Aorta (tissue), 5 donors: Measurements from ENCODE around the gene MYH11. TPM values are rescaled to one million over a fixed set of nuclear protein-coding genes. Genes with fewer than 3 reads are reported as not detected.
A peak's percentile ranks its signal among the peaks of the same experiment; 100 is the strongest.
"Not testable (repeated sequence)": the region's sequence is repeated elsewhere in the genome, so short reads cannot be mapped to it uniquely, and the experiment has no call there.

Experiments
- ATAC-seq: fragments of 200-7000 bp; cut with Tn5 transposase; one replicate; pipeline ENCODE4 v1.9.1; 2022; ENCODE audit warnings: moderate library complexity; ENCODE audit not compliant: low FRiP score
- DNase-seq, 2 donors: peaks; one replicate each; pipeline ENCODE4 v3.0.0-alpha.2; 2020
- H3K27ac ChIP-seq, 2 donors: one replicate each; pipeline ENCODE4 v1.5.1; 2013; ENCODE audit warnings: low read length in 2 of 2, mild to moderate bottlenecking in 2 of 2, moderate library complexity in 2 of 2, control low read depth in 1 of 2, inconsistent platforms in 1 of 2, low read depth in 1 of 2
- H3K27me3 ChIP-seq, 2 donors: one replicate each; pipeline ENCODE4 v1.6.1; 2013; ENCODE audit warnings: control low read depth in 1 of 2, low read length in 1 of 2, mild to moderate bottlenecking in 1 of 2, moderate library complexity in 1 of 2; ENCODE audit not compliant: insufficient read depth in 2 of 2, control insufficient read depth in 1 of 2
- H3K36me3 ChIP-seq, 2 donors: one replicate each; pipeline ENCODE4 v1.6.1; 2013; ENCODE audit warnings: control low read depth in 1 of 2, low read length in 1 of 2, mild to moderate bottlenecking in 1 of 2; ENCODE audit not compliant: insufficient read depth in 2 of 2, control insufficient read depth in 1 of 2
- H3K4me1 ChIP-seq, 2 donors: one replicate each; pipeline ENCODE4 v1.6.1; 2013; ENCODE audit warnings: low read length in 2 of 2, control low read depth in 1 of 2, mild to moderate bottlenecking in 1 of 2, moderate library complexity in 1 of 2; ENCODE audit not compliant: insufficient read depth in 2 of 2, control insufficient read depth in 1 of 2
- H3K4me3 ChIP-seq, 2 donors: one replicate each; pipeline ENCODE4 v1.5.1; 2013; ENCODE audit warnings: low read length in 2 of 2, control low read depth in 1 of 2, mild to moderate bottlenecking in 1 of 2
- H3K9me3 ChIP-seq: one replicate; pipeline ENCODE4 v1.6.1; 2013; ENCODE audit warnings: mild to moderate bottlenecking, low read length; ENCODE audit not compliant: control insufficient read depth
- WGBS, 2 donors: extraction: QIAGEN DNeasy Blood & Tissue Kit; methylation state at CpG; one replicate each; pipeline ENCODE4 v1.1.7; 2013; 5-methylcytosine and 5-hydroxymethylcytosine counted together
- intact Hi-C, 2 donors: fragments of 100-400 bp; cut with DNase I; formaldehyde crosslinking; loops; one replicate each; pipeline versions ENCODE4 v1.14.2 to v1.15.0; 2022
- polyA plus RNA-seq, 2 donors: library from polyadenylated mRNA; stranded (reverse); fragments of 200-250 nt; gene quantifications; one replicate each; pipeline ENCODE4 v1.2.3, GENCODE V29; 2013
- total RNA-seq, 2 donors: library from RNA; stranded (reverse); fragmentation: NEBNext Ultra II Directional; extraction: Animal tissue kit (Norgen Biotek cat#: 25700); gene quantifications; one replicate each; pipeline ENCODE4 v1.2.1, GENCODE V29; 2021
- donor health status: healthy with polysubstance abuse.
- donor health status: Bipolar disorder and iron deficiency.
- donor health status: DM: no; HTN: no; CAD: no.
- donor health status: DM: no; HTN: no; CAD: no.
- donor health status: DM: yes; HTN: yes; CAD: no.

Gene MYH11
- total and polyA plus RNA-seq, 4 donors: 631 to 2,053 (median 1,169) TPM

DNA sequence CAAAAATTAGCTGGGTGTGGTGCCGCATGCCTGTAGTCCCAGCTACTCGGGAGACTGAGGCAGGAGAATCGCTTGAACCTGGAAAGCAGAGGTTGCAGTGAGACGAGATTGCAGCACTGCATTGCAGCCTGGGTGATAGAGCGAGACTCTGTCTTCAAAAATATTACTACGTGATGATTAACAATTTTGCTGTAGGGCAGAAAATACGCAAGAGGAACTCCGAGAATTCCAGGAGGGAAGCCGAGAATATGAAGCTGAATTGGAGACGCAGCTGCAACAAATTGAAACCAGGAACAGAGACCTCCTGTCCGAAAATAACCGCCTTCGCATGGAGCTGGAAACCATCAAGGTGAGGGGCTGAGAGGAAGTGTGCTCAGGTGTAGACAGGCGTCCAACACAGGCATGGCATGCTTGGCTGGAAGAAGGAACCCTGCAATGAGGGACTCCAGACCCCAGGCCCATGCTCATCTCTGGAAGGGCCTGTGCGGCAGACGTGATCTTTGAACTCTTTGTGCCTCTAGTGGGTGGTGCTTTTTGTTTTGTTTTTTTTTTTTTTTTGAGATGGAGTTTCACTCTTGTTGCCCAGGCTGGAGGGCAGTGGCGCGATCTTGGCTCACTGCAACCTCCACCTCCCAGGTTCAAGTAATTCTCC, 189.6 kb downstream of the MYH11 start:
- Histone ChIP-seq H3K9me3 (no peaks in the 10 kb centered on the region), H3K27ac (no peak overlapping the region), H3K4me1 (no peaks in the 10 kb centered on the region), H3K27me3 (no peaks in the 10 kb centered on the region), H3K4me3 (no peak overlapping the region), H3K36me3 (peaks cover 3 to 4% of the 10 kb centered on the region in 2 donors)
- DNase-seq (peak in 1 of 2 donors; percentile 16), ATAC-seq (no peak)
- intact Hi-C loops: no loop called here
- WGBS, 2 donors: 84 to 87% methylated on average over 18 of the region's 18 CpGs

DNA sequence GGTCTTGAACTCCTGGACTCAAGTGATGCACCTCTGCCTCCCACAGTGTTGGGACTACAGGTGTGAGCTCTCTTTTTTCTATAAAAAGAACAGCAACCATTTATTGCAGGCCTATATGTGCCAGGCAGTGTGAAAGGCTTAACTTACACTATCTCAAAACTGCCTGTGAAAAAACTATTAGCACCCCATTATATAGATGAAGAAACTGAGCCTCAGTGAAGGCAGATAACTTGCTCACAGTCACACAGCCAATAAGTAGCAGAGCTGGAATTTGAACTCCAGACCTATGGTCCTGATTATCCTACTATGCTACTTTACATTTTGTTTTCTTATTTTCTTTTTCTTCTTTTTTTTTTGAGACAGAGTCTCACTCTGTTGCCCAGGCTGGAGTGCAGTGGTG, 191.7 kb downstream of the MYH11 start:
- no peak overlapping the region for H3K4me3 ChIP-seq
- no peaks in the 10 kb centered on the region for H3K27me3 ChIP-seq
- no peak overlapping the region for H3K27ac ChIP-seq
- H3K36me3 ChIP-seq: peaks cover 3 to 4% of the 10 kb centered on the region in 2 donors
- DNase-seq: no peak
- ATAC-seq: no peak
- H3K9me3 ChIP-seq: no peaks in the 10 kb centered on the region
- no peaks in the 10 kb centered on the region for H3K4me1 ChIP-seq
- intact Hi-C loops: no loop called here

DNA sequence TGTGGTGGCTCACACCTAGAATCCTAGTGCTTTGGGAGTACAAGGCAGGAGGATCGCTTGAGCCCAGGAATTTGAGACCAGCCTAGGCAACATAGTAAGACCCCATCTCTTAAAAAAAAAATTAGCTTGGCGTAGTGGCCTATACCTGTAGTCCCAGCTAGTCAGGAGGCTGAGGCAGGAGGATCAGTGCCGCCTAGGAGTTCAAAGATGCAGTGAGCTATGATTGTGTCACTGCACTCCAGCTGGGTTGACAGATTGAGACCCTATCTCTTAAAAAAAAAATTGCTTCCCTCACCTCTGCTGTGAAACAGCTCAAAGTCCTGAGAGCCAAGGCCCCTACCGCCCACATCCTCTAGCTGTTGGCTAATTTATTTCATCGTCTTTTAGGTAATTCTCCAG, 196.6 kb downstream of the MYH11 start:
- Histone ChIP-seq H3K27me3 (no peaks in the 10 kb centered on the region), H3K4me1 (no peaks in the 10 kb centered on the region), H3K4me3 (no peak overlapping the region), H3K27ac (no peak overlapping the region), H3K9me3 (no peaks in the 10 kb centered on the region), H3K36me3 (no peaks in the 10 kb centered on the region)
- intact Hi-C loops: no loop called here
- no peak for ATAC-seq
- WGBS, 2 donors: 89 to 94% methylated on average over 5 of the region's 5 CpGs
- no peak for DNase-seq

DNA sequence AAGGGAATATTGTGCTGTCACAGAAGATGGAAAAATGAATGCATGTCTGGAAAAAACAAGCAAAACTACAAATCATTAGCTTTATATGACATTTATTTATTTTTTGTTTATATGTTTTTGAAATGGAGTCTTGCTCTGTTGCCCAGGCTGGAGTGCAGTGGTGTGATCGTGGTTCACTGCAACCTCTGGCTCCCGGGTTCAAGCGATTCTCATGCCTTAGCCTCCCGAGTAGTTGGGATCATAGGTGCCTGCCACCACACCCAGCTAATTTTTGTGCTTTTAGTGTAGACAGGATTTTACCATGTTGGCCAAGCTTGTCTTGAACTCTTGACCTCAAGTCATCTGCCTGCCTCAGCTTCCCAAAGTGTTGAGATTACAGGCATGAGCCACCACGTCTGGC, 198.3 kb downstream of the MYH11 start:
- ATAC-seq: no peak
- Histone ChIP-seq H3K4me1 (no peaks in the 10 kb centered on the region), H3K27ac (no peak overlapping the region), H3K4me3 (no peak overlapping the region), H3K36me3 (no peaks in the 10 kb centered on the region), H3K27me3 (no peaks in the 10 kb centered on the region), H3K9me3 (no peaks in the 10 kb centered on the region)
- intact Hi-C loops: no loop called here
- no peak for DNase-seq
- 92 to 94% methylated on average over 5 of the region's 5 CpGs for WGBS, 2 donors

- no peaks in the 10 kb centered on the region for H3K9me3 ChIP-seq
- H3K36me3 ChIP-seq: no peaks in the 10 kb centered on the region
- no peaks in the 10 kb centered on the region for H3K27me3 ChIP-seq
- ATAC-seq: no peak
- WGBS, 2 donors: 89 to 92% methylated on average over 6 of the region's 6 CpGs
- no peak for DNase-seq
- no peak overlapping the region for H3K4me3 ChIP-seq
- no peaks in the 10 kb centered on the region for H3K4me1 ChIP-seq
- intact Hi-C loops: no loop called here
- no peak overlapping the region for H3K27ac ChIP-seq
Observed at GRCh38 chr16:15658149-15658548, 198.7 kb downstream of the MYH11 start.

GRCh38 chr16:15655561-15655960, 201.3 kb downstream of the MYH11 start:
- H3K4me3 ChIP-seq, intact Hi-C loops, H3K27ac ChIP-seq, DNase-seq, ATAC-seq, H3K4me1 ChIP-seq, H3K36me3 ChIP-seq, H3K27me3 ChIP-seq, H3K9me3 ChIP-seq: not testable (repeated sequence)
- WGBS, 2 donors: 87 to 91% methylated on average over 3 of the region's 6 CpGs

DNA sequence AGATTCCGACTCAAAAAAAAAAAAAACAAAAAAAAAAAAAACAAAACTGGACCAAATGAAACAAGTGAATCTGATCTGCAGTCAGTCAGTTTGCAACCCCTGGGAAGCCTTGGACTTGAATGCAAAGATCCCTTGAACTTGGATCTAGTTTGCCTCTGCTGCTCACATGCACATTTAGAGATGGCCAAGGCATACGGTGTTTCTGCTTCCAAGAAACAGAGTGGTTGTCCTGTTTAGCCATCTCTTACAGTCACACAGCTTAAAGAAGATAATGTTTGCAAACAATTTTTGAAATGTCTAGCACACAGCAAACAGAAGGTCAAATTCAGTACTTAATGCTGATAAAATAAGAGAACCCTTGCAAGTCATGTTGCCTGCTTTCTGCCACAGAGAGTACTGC, 202.2 kb downstream of the MYH11 start:
- DNase-seq (no peak), ATAC-seq (no peak)
- Histone ChIP-seq H3K4me1 (no peaks in the 10 kb centered on the region), H3K36me3 (no peaks in the 10 kb centered on the region), H3K27me3 (no peaks in the 10 kb centered on the region), H3K27ac (no peak overlapping the region), H3K9me3 (no peaks in the 10 kb centered on the region), H3K4me3 (no peak overlapping the region)
- WGBS, 2 donors: 69 to 70% methylated on average over 2 of the region's 2 CpGs
- intact Hi-C loops: loop anchor here (5.0 kb wide), 1 partner anchor 48 kb away; no protein-coding TSS in a partner anchor

DNA sequence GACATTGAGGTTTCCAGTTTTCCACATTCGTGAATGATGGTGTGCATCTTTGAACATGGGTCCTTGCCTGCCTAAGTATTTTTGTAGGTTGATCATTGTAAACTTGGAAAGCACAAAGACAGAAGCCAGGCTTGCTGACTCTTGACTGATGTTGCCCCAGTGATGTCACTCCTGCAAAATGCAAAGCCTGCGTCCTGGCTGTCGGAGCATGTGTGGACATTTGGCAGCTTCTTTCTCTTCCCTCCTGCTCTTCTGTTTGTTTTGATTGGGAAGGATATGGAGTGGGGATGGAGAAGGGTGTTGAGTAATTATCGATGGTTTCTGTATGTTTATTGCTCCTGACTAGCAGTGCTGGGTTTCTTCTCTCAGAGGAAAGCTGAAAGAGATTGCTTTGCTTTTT, 203.6 kb downstream of the MYH11 start:
- DNase-seq (no peak), ATAC-seq (no peak)
- Histone ChIP-seq H3K9me3 (no peaks in the 10 kb centered on the region), H3K27me3 (no peaks in the 10 kb centered on the region), H3K27ac (no peak overlapping the region), H3K4me3 (no peak overlapping the region), H3K4me1 (no peaks in the 10 kb centered on the region), H3K36me3 (no peaks in the 10 kb centered on the region)
- 3 to 8% methylated on average over 4 of the region's 4 CpGs for WGBS, 2 donors
- intact Hi-C loops: loop anchor here (5.0 kb wide), 1 partner anchor 49 kb away; no protein-coding TSS in a partner anchor
